GM12878 (cell line): ENCODE results near the gene CCDC200. TPM values are rescaled to one million over a fixed set of nuclear protein-coding genes. Genes with fewer than 3 reads are reported as not detected.

Experiments used
- DPF2 ChIP-seq: fragments of 450-650 bp; IDR thresholded peaks from 2 replicates; pipeline ENCODE4 v1.6.1; 2017; ENCODE audit warnings: mild to moderate bottlenecking
- EP300 ChIP-seq, 2 experiments: fragments of 150-350 bp in 1 of 2; IDR thresholded peaks; 2 replicates each; pipeline ENCODE4 v1.6.1; 2011 to 2012; ENCODE audit warnings: low read depth in 2 of 2, low read length in 2 of 2, borderline replicate concordance in 1 of 2, improper control_type of control experiment in 1 of 2, inconsistent platforms in 1 of 2; ENCODE audit not compliant: control insufficient read depth in 1 of 2
- ETV6 ChIP-seq, 2 experiments: fragments of 450-650 bp in 1 of 2; IDR thresholded peaks in 1 of 2; conservative IDR thresholded peaks in 1 of 2; 2 replicates each; pipeline ENCODE4 v1.6.1; 2014; ENCODE audit warnings: antibody characterized with exemption in 1 of 2, borderline replicate concordance in 1 of 2, low read depth in 1 of 2, mild to moderate bottlenecking in 1 of 2, moderate library complexity in 1 of 2
- IKZF1 ChIP-seq: fragments of 450-650 bp; conservative IDR thresholded peaks from 2 replicates; pipeline ENCODE4 v1.6.1; 2017; ENCODE audit warnings: antibody characterized with exemption, mild to moderate bottlenecking
- JUNB ChIP-seq: IDR thresholded peaks from 2 replicates; pipeline ENCODE4 v1.6.1; 2016; ENCODE audit warnings: antibody characterized with exemption, mild to moderate bottlenecking
- JUND ChIP-seq: IDR thresholded peaks from 2 replicates; pipeline ENCODE4 v1.6.1; 2012; ENCODE audit warnings: low read depth, mild to moderate bottlenecking, low read length, improper control_type of control experiment, moderate library complexity
- KAT2A ChIP-seq: conservative IDR thresholded peaks from 2 replicates; pipeline ENCODE4 v1.6.1; 2011; ENCODE audit warnings: low read depth, low read length; ENCODE audit not compliant: control insufficient read depth
- NRF1 ChIP-seq: conservative IDR thresholded peaks from 2 replicates; pipeline ENCODE4 v1.6.1; 2011; ENCODE audit warnings: mild to moderate bottlenecking, low read depth, low read length, improper control_type of control experiment
- POLR2AphosphoS5 ChIP-seq: IDR thresholded peaks from 2 replicates; pipeline ENCODE4 v1.6.1; 2011; ENCODE audit warnings: mild to moderate bottlenecking, low read length, inconsistent platforms
- POU2F2 ChIP-seq: IDR thresholded peaks from 3 replicates; pipeline ENCODE4 v1.6.1; 2011; ENCODE audit warnings: low read depth, mild to moderate bottlenecking, low read length, borderline replicate concordance
- RCOR1 ChIP-seq: conservative IDR thresholded peaks from 2 replicates; pipeline ENCODE4 v1.6.1; 2012; ENCODE audit warnings: low read depth, low read length, improper control_type of control experiment
- SMAD1 ChIP-seq: fragments of 450-650 bp; IDR thresholded peaks from 2 replicates; pipeline ENCODE4 v1.6.1; 2018; ENCODE audit warnings: mild to moderate bottlenecking, low read depth; ENCODE audit not compliant: partially characterized antibody
- TCF3 ChIP-seq: IDR thresholded peaks from 2 replicates; pipeline ENCODE4 v1.6.1; 2012; ENCODE audit warnings: low read depth, mild to moderate bottlenecking, low read length, borderline replicate concordance; ENCODE audit not compliant: insufficient read depth
- WRNIP1 ChIP-seq: IDR thresholded peaks from 2 replicates; pipeline ENCODE4 v1.6.1; 2011; ENCODE audit warnings: low read depth, low read length, improper control_type of control experiment, borderline replicate concordance
- ZNF384 ChIP-seq: IDR thresholded peaks from 2 replicates; pipeline ENCODE4 v1.6.1; 2012; ENCODE audit warnings: low read depth, mild to moderate bottlenecking, low read length, improper control_type of control experiment, borderline replicate concordance
- polyA plus RNA-seq, 11 experiments: library from polyadenylated mRNA; depleted of rRNA in 4 of 11; unstranded in 6 of 11; stranded (reverse) in 5 of 11; fragments of >200 nt; fragmentation: Nextera tagmentation in 4 of 11; fragmentation: Illumina TruSeq in 1 of 11; extraction: Ambion mirVana in 4 of 11; extraction: Trizol in 1 of 11; gene quantifications; 1 replicate in 1 of 11; 2 replicates in 10 of 11; pipeline versions ENCODE4 v1.2.1 to v1.2.3, GENCODE V29; 2011 to 2016; ENCODE audit warnings: inconsistent platforms in 2 of 11, missing spikeins in 2 of 11, low read depth in 1 of 11
- total RNA-seq, 4 experiments: library from RNA; depleted of rRNA in 3 of 4; stranded (reverse); fragments of >200 nt in 3 of 4; fragmentation: Illumina TruSeq in 1 of 4; extraction: Trizol in 1 of 4; gene quantifications; 2 replicates each; pipeline versions ENCODE4 v1.2.1 to v1.2.3, GENCODE V29; 2013 to 2021
- TF ChIP-seq, protein P1 (sequence below): IDR thresholded peaks from 2 replicates; pipeline ENCODE4 v1.6.1; 2011; ENCODE audit warnings: borderline replicate concordance, low read depth, mild to moderate bottlenecking, moderate library complexity, mixed read lengths, low read length; ENCODE audit not compliant: insufficient read depth; ENCODE audit errors: extremely low read length
- TF ChIP-seq, protein P2 (sequence below): fragments of 450-650 bp; conservative IDR thresholded peaks from 2 replicates; pipeline ENCODE4 v1.6.1; 2017; ENCODE audit warnings: mild to moderate bottlenecking, moderate library complexity
- TF ChIP-seq, protein P3 (sequence below): fragments of 450-650 bp; IDR thresholded peaks from 2 replicates; pipeline ENCODE4 v1.6.1; 2017; ENCODE audit warnings: mild to moderate bottlenecking, low read depth, inconsistent platforms; ENCODE audit not compliant: poor library complexity, severe bottlenecking
- TF ChIP-seq, protein P4 (sequence below): IDR thresholded peaks from 2 replicates; pipeline ENCODE4 v1.6.1; 2012; ENCODE audit warnings: low read depth, low read length, improper control_type of control experiment

The CCDC200 gene
- total and polyA plus RNA-seq, 10 of the 15 experiments (the other 5 are each of a cell fraction or from before 2014, with no cell fraction given) = 0.46 to 3.9 (median 2.7) TPM; not detected in 6

DNA sequence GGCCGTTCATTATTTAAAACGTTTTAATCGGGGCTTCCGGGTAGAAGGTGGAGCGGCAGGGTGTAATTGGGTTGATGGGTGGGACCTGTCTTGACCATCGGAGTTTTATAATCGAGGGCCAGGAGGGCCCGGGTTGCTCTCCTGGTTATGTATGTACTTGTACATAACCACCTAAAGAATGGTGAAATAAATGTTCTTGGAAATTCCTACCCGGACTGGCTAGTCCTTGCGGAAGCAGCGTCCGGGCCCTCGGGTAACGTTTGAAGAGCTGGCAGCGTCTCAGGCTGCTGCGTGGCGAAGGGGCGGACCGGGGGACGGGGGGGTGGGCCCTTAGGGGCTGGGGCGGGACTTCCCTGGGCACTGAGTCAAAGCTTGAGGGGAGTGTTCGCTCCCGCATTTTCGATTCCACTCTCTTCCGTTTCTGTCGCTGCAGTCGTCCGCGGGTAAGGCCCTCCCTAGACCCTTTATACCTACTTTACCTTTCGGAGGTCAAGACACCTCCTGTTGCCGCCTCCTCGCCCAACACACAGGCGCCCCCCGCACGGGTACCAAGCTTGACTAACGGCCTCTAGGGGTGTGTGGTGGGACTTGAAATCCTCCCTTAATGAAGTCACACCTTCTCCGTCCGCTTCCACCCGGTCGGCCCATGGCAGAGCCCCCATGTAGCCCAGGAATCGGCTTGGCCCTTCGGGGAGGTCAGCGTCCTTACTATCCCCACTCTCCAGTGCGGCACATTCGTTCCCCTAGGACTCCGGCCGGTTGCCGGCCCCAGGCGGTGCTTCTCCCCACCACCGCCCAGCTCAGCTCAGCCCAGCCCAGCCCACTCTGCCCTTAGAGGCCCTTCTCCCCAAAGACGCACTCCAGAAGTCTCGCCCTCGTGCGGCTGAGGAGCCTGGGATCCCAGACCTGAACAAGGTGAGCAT lies 16.7 kb downstream of the CCDC200 start, which contains the start of gene TMEM106A (continued):
- TF ChIP-seq, protein P1, sequence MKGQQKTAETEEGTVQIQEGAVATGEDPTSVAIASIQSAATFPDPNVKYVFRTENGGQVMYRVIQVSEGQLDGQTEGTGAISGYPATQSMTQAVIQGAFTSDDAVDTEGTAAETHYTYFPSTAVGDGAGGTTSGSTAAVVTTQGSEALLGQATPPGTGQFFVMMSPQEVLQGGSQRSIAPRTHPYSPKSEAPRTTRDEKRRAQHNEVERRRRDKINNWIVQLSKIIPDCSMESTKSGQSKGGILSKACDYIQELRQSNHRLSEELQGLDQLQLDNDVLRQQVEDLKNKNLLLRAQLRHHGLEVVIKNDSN = no peak
- no peak for TF ChIP-seq JUNB
- TF ChIP-seq EP300 (IDR thresholded peaks at IDR 0.05; ENCODE audit: borderline replicate concordance in 1 of 2, control insufficient read depth in 1 of 2, low read depth in 2 of 2, low read length in 2 of 2) = no peak
- TF ChIP-seq KAT2A = no peak
- TF ChIP-seq TCF3 = no peak
- peak; percentile 63; the same call in 1 of the 3 replicates for TF ChIP-seq POU2F2
- TF ChIP-seq JUND = no peak
- no peak for TF ChIP-seq DPF2
- TF ChIP-seq SMAD1 = no peak
- 0 out of 4 replicates have a peak, but pooled peaks of 1 of the 2 experiments have one; percentile 17 for TF ChIP-seq ETV6 (conservative IDR thresholded peaks at IDR 0.05 in 1 of 2, IDR thresholded peaks at IDR 0.05 in 1 of 2; ENCODE audit: borderline replicate concordance in 1 of 2, low read depth in 1 of 2)
- no peak for TF ChIP-seq ZNF384
- no peak for TF ChIP-seq RCOR1
- peak; percentile 90 for TF ChIP-seq POLR2AphosphoS5
- TF ChIP-seq NRF1 = no peak
- TF ChIP-seq, protein P2, sequence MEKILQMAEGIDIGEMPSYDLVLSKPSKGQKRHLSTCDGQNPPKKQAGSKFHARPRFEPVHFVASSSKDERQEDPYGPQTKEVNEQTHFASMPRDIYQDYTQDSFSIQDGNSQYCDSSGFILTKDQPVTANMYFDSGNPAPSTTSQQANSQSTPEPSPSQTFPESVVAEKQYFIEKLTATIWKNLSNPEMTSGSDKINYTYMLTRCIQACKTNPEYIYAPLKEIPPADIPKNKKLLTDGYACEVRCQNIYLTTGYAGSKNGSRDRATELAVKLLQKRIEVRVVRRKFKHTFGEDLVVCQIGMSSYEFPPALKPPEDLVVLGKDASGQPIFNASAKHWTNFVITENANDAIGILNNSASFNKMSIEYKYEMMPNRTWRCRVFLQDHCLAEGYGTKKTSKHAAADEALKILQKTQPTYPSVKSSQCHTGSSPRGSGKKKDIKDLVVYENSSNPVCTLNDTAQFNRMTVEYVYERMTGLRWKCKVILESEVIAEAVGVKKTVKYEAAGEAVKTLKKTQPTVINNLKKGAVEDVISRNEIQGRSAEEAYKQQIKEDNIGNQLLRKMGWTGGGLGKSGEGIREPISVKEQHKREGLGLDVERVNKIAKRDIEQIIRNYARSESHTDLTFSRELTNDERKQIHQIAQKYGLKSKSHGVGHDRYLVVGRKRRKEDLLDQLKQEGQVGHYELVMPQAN = peak; percentile 63; the same call in 1 of the 2 replicates
- TF ChIP-seq WRNIP1 = no peak
- TF ChIP-seq, protein P3, sequence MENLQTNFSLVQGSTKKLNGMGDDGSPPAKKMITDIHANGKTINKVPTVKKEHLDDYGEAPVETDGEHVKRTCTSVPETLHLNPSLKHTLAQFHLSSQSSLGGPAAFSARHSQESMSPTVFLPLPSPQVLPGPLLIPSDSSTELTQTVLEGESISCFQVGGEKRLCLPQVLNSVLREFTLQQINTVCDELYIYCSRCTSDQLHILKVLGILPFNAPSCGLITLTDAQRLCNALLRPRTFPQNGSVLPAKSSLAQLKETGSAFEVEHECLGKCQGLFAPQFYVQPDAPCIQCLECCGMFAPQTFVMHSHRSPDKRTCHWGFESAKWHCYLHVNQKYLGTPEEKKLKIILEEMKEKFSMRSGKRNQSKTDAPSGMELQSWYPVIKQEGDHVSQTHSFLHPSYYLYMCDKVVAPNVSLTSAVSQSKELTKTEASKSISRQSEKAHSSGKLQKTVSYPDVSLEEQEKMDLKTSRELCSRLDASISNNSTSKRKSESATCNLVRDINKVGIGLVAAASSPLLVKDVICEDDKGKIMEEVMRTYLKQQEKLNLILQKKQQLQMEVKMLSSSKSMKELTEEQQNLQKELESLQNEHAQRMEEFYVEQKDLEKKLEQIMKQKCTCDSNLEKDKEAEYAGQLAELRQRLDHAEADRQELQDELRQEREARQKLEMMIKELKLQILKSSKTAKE = no peak
- TF ChIP-seq IKZF1 = peak; percentile 64; the same call in 1 of the 2 replicates
- TF ChIP-seq, protein P4, sequence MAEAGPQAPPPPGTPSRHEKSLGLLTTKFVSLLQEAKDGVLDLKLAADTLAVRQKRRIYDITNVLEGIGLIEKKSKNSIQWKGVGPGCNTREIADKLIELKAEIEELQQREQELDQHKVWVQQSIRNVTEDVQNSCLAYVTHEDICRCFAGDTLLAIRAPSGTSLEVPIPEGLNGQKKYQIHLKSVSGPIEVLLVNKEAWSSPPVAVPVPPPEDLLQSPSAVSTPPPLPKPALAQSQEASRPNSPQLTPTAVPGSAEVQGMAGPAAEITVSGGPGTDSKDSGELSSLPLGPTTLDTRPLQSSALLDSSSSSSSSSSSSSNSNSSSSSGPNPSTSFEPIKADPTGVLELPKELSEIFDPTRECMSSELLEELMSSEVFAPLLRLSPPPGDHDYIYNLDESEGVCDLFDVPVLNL = no peak
